Activated B cell treated with CpG ODN at 0.5 μM for 24 hours (primary cell): ENCODE data around the gene RP2. TPM values are rescaled to one million over a fixed set of nuclear protein-coding genes. Genes with fewer than 3 reads are reported as not detected.

Experiments used
- ATAC-seq: fragments of 200-7000 bp; cut with Tn5 transposase; one replicate; pipeline ENCODE4 v1.10.0; 2021; ENCODE audit warnings: low read depth, mild to moderate bottlenecking, moderate library complexity
- CTCF ChIA-PET: fragments of 350-600 bp; sonication (Branson Sonifier 250); formaldehyde crosslinking; loops from one replicate; lab custom pipeline; 2021; ENCODE audit warnings: antibody characterized with exemption; lab: Charles Lee
- POLR2A ChIA-PET: fragments of 350-600 bp; sonication (Branson Sonifier 250); formaldehyde crosslinking; loops from one replicate; lab custom pipeline; 2021; ENCODE audit warnings: antibody characterized with exemption; lab: Charles Lee
- DNase-seq: peaks from one replicate; pipeline ENCODE4 v3.0.0; 2022
- H3K27ac Mint-ChIP-seq: one replicate; pipeline ENCODE4 v1.8.0; 2020; ENCODE audit warnings: mixed read lengths
- H3K27me3 Mint-ChIP-seq: one replicate; pipeline ENCODE4 v1.8.0; 2021; ENCODE audit warnings: mixed read lengths
- H3K36me3 Mint-ChIP-seq: one replicate; pipeline ENCODE4 v1.8.0; 2021; ENCODE audit warnings: low read depth, mixed read lengths
- H3K4me1 Mint-ChIP-seq: one replicate; pipeline ENCODE4 v1.8.0; 2021; ENCODE audit warnings: mixed read lengths
- H3K4me3 Mint-ChIP-seq: one replicate; pipeline ENCODE4 v1.8.0; 2020; ENCODE audit warnings: mild to moderate bottlenecking, mixed read lengths
- H3K9me3 Mint-ChIP-seq: one replicate; pipeline ENCODE4 v1.8.0; 2020; ENCODE audit warnings: mixed read lengths
- CTCF ChIP-seq: fragments of 200-600 bp; IDR thresholded peaks from one replicate; pipeline ENCODE4 v1.8.0; 2022; ENCODE audit warnings: antibody characterized with exemption, mild to moderate bottlenecking
- intact Hi-C: fragments of 100-400 bp; cut with micrococcal nuclease; formaldehyde crosslinking; loops from one replicate; pipeline ENCODE4 v1.15.1; 2024
- total RNA-seq: library from RNA; stranded (reverse); gene quantifications from 2 replicates; pipeline ENCODE4 v1.2.3, GENCODE V29; 2022

The RP2 gene
- total RNA-seq, 1 donor from 2014 or later = 11.3 TPM

- intact Hi-C loops = no loop called here
- CTCF ChIA-PET = no interaction called here
- H3K4me3 Mint-ChIP-seq = peak overlapping the region; percentile 19
- ATAC-seq (no peak), DNase-seq (no peak)
- peaks cover 33% of the 10 kb centered on the region for H3K4me1 Mint-ChIP-seq
- peaks cover 15% of the 10 kb centered on the region for H3K36me3 Mint-ChIP-seq
- H3K27ac Mint-ChIP-seq = no peak overlapping the region
- TF ChIP-seq CTCF = no peak
- POLR2A ChIA-PET = no interaction called here
- no peaks in the 10 kb centered on the region for H3K9me3 Mint-ChIP-seq
- H3K27me3 Mint-ChIP-seq = no peaks in the 10 kb centered on the region
These were observed 4.5 kb downstream of the RP2 start for GRCh38 chrX:46841346-46841745.

- intact Hi-C loops = no loop called here
- Mint-ChIP-seq H3K9me3 (no peaks in the 10 kb centered on the region), H3K36me3 (peaks cover 4% of the 10 kb centered on the region), H3K4me1 (peaks cover 31% of the 10 kb centered on the region), H3K27ac (no peak overlapping the region), H3K27me3 (no peaks in the 10 kb centered on the region), H3K4me3 (no peak overlapping the region)
- CTCF ChIA-PET = no interaction called here
- ATAC-seq = no peak
- no peak for DNase-seq
- no peak for TF ChIP-seq CTCF
- POLR2A ChIA-PET = interaction anchor here (1.0 kb wide), 1 partner anchor 8 kb away, joined by 3 read pairs; the partner anchor contains the start of gene RP2
These were observed 8.1 kb downstream of the RP2 start for GRCh38 chrX:46844913-46845312.

GRCh38 chrX:46849933-46850332 is 13.1 kb downstream of the RP2 start:
- intact Hi-C loops = no loop called here
- POLR2A ChIA-PET = interaction anchor here (0.7 kb wide), 1 partner anchor 13 kb away, joined by 3 read pairs; the partner anchor contains the start of gene RP2
- Mint-ChIP-seq H3K27me3 (no peaks in the 10 kb centered on the region), H3K27ac (no peak overlapping the region), H3K9me3 (no peaks in the 10 kb centered on the region), H3K4me1 (peaks cover 17% of the 10 kb centered on the region), H3K4me3 (no peak overlapping the region), H3K36me3 (peaks cover 14% of the 10 kb centered on the region)
- CTCF ChIA-PET = no interaction called here
- DNase-seq (no peak), ATAC-seq (no peak)
- no peak for TF ChIP-seq CTCF

GRCh38 chrX:46850771-46851170 is 13.9 kb downstream of the RP2 start:
- peaks cover 17% of the 10 kb centered on the region for H3K36me3 Mint-ChIP-seq
- H3K4me1 Mint-ChIP-seq = peaks cover 17% of the 10 kb centered on the region
- intact Hi-C loops = no loop called here
- no peaks in the 10 kb centered on the region for H3K9me3 Mint-ChIP-seq
- ATAC-seq (no peak), DNase-seq (no peak)
- TF ChIP-seq CTCF = no peak
- no peak overlapping the region for H3K27ac Mint-ChIP-seq
- ChIA-PET CTCF (no interaction called here), POLR2A (no interaction called here)
- H3K27me3 Mint-ChIP-seq = no peaks in the 10 kb centered on the region
- no peak overlapping the region for H3K4me3 Mint-ChIP-seq

- peaks cover 3% of the 10 kb centered on the region for H3K4me1 Mint-ChIP-seq
- TF ChIP-seq CTCF = no peak
- H3K27ac Mint-ChIP-seq = no peak overlapping the region
- H3K4me3 Mint-ChIP-seq = no peak overlapping the region
- DNase-seq (no peak), ATAC-seq (no peak)
- intact Hi-C loops = no loop called here
- H3K36me3 Mint-ChIP-seq = peaks cover 30% of the 10 kb centered on the region
- ChIA-PET POLR2A (no interaction called here), CTCF (no interaction called here)
- H3K9me3 Mint-ChIP-seq = no peaks in the 10 kb centered on the region
- no peaks in the 10 kb centered on the region for H3K27me3 Mint-ChIP-seq
These were observed 19.6 kb downstream of the RP2 start for GRCh38 chrX:46856483-46856882.
